GM21447 (cell line): ENCODE measurements around the gene NCAM1.
A peak's percentile ranks its signal among the peaks of the same experiment; 100 is the strongest.

Experiments used
- ATAC-seq: cut with Tn5 transposase; IDR thresholded peaks from one replicate; pipeline ENCODE4 v1.9.1; 2021; ENCODE audit not compliant: unreplicated experiment

The NCAM1 gene

DNA sequence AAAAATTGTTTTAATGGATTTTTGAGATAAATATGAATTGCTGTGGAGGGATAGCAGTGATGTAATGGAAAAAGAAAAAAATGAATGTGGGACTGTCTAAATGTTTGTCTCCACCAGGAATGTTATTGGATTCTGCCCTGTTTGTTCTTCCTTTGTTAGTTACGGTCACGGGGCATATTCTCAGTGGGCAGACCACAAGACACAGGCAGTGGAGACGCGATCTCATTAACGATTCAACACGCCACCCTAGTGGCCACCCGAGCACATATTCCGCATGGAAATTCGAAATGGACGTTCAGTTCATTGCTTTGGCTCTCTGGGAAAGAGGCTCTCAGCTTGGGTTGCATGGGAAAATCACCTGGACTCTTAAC, 201.4 kb downstream of the NCAM1 start:
- ATAC-seq: no peak

DNA sequence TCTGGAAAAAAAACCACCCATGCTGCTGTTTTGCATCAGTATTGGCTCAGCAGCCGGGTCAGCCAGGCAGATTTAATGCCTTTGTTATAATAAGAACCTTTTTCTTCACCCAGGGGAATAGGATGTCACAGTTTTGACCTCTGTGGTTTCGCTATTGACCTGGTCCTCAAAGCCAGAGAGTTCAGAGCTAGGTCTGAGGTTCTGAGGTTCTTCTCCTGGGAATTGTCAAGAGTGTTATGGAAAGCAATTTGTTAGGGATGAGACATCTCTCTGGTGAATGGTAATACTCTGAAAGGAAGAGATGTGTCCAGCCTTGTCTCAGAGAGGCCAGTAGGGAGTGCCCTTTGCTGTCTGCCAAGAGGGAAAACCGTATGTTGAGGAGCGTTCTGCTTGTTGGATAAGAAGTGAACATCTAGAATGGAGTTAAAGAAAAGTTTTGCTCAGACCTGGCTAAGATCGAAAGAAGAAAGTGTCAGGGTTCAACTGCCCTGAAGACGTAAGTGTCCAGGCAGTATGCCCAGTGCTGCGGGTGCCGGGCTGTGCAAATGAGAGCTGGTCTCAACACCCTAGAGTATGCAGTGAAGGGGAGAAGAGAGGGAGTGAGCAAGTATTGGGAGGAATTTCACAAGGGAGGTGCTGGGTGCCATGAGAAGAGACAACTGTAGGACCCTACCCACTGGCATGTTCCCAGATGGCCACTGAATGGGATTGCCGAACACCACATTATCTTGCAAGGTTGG, 202.2 kb downstream of the NCAM1 start:
- ATAC-seq: no peak

DNA sequence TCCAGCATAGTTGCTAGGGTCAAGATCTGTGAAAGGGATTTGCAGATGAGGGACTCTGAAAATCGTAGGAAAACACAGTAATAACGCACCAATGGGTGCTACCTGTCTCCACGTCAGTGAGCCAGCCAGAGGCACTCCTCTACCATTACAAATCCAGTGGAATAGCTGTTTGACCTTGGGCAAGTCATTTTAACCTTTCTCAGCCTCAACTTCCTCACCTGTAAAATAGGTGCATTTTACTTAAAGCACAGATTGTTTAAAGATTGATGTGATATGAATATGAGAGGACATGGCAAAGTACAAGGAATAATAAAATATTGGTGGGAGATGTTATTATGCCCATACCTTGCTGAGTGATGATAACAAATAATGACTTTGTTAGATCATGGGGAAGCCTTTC, 205.1 kb downstream of the NCAM1 start:
- no peak for ATAC-seq

DNA sequence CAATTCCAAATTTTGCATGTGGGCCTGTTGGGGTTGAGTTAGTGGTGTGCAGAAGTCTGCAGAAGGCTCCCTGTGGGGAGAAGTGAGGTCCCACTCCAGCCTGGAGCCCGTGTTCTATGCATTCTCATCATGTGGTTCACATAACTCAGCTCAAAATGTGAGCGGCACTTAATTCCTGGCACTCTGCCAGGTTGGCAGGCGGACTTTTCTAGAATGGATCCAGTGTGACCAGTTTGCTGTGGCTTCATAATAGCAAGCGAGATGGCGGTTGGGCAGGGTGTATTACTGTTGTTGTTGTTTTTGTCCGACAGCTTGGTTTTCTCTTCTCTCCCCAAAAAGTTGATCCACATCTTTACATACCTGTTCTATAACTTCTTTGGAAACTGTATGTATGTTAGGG, 206.4 kb downstream of the NCAM1 start:
- no peak for ATAC-seq

DNA sequence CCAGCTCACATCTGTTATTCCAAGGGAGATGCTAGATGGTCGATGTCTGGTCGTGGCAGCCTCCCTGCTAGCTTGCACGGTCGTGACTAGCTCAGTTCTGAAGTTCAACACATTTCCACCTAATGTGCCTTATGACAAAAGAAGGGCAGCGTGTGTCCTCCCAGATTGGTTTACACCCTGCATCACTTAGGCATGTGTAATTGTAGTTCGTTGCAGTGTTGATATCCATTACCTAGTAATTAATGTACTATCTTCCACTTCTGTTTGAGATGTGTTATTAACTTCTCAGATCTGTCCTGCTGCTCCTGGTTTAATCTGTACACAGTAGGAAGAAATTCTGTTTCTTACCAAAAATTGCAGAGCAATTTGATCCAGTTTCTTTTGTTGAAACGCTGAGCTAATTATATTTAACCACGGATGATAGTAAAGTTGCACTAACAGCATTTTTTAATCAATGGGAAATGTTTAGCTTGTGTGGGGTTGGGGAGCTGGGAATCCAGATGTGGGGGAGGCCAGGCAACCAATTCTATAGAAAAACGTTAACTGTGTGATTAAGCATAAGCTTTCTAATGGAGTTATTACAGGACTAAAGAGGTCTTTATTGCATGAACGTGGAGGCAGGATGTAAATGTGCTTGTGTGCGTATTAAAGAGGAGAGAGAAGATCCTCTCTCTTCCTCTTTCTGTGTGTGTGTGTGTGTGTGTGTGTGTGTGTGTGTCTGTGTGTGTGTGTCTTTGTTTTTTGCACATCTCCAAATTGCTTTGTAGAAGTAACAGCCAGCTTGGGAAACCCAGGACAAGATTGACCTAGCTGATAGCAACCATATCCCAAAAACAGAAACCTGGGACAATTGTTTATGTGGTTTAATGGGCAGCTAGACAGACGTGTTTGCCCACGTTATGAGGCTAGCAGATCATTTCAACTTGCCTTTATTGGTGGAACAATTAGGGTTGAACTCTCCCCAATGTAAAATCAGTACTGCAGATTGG, 207.4 kb downstream of the NCAM1 start:
- ATAC-seq: no peak

DNA sequence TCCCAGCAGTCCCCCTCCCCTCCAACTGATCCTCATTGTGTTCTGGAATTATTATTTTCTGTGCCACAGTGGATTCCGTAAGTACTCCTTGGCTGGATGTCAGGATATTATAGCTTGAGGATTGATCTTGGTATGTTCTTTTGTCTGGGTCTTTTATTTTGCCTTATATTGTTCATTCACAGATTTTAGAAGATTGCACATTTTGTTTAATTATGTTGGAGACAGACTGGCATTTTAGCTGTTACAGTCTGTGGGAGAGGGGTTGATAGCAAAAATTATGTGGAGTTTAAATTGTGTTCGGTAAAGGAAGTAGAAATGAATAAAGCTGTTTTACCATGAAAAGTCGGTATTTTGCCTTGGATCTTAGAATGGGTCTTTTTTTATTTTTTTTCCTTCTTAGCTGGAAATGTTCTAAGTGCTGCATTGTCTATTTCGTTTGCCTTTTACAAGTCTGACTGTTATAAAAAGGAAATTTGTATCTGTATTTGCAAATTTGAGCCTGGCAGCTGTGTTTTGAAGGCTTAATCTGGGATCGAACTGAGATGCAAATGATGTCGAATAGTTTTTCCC, 211.2 kb downstream of the NCAM1 start:
- no peak for ATAC-seq

DNA sequence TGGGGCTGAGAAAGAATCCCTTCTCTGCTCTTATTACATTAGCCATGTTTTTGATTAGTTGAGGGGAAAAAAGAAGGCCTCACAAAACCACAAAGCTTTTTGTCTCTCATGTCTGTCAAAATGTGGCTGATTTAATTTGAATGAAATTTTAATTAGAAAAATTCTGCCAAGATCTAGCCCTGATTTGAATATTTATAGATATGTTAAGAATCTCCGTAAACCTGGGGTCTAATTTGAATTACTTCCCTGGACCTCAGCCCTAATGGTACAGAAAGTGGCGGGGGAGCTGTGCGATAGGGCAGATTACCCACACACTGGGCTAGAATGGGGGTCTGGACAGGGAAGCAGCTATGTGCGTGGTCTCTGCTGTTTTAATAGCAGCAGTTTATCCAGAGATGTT, 211.9 kb downstream of the NCAM1 start:
- ATAC-seq: no peak

DNA sequence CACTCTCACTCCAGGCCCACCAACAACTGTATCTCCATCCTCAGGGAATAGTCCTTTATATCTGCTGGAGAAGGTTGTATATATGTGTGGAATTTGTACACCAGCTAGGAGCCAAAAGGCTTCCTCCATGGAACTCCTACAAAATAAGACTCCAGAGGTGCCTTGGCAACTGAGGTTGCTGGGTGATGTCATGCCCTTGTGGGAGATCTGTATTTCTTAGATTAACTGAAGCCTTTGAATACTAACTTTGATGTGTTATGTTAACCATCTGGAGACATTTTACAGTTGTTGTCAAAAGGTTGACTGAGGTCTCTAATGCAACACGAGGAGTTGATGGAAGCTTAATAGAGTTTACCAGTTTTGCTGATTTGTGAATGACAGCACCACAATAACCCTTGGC, 213.7 kb downstream of the NCAM1 start:
- no peak for ATAC-seq

DNA sequence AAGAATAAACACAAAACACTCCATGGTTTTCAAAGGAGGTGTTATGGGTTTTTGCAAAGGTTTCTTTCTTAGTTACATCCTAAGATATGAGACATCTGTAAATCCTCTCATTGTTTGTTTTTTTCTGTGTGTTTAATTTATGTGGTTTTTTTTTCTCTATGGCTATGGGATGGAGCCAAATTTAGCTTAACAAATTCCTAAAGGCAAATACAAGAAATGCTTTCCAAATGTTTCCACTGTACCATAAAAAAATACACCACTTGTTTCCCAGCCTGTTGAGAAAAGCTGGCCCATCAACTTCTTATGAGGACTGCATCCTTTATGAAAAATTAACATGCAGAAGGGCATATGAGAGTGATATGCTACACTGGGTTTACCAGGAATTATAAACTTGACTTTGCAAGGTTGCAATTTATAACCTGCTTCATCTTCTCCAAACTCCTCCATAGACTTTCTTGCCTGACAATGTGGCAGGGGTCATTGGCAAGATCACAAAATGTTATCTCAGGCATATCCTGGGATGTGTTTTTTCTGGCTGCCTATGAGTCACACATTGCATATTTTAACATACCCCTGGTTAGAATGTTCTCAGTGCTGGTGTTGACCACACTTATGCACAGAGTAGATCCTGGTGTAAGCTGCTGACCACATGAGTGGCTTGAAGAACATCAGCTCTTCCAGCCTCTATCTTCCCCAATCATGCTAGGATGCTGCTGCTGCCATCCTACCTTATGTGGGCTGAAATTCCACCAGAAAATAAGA, 215.6 kb downstream of the NCAM1 start:
- ATAC-seq: no peak

DNA sequence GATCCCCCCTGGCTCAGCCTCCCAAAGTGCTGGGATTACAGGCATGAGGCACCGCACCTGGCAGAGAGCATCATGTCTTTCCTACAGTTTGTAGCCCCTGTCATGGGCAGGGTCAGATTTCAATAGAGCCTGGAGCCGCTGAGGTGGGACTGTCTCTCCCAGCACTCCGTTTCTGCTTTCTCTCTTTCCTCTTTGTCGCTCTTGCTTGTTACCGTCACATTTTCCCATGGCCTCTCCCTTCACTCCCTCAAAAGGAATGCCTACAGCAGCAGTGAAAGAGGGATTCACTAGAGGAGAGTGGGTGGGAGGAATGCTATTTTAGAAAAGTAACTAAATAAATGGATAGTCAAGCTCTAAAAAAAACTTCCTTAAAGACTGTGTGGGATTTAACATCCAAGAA, 216.5 kb downstream of the NCAM1 start:
- ATAC-seq: no peak

DNA sequence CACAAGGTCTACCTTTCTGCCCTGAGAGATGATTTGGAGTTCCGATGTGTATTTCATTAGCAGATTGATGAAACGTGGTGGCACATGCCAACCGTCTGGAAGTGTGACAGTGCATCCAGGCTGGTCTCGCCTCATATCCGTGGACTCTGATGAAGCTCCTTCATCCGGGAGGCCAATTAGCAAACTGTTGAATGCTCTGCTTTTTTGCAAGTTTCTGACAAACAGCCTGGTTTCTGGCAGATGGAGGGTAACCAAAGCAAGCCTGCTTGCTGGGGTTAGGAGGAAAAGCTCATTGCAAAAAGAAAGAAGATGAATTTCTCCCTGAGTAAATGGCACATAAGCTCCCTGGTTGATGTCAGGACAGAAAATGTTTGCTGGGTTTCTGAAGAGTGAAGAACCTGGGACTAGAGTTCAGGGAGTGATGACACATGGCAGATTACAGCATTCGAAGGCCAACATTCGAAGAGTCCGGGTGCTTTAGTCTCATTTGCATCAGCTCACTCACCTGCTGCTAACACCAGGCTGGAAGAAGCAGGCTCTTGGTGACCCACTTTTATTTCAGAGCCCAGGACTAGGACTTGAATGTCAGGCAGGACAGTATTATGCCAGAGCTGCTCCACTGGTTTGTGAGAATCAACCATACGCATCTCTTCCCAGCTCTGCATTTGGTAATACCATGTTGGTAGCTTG, 217.3 kb downstream of the NCAM1 start:
- ATAC-seq: no peak

DNA sequence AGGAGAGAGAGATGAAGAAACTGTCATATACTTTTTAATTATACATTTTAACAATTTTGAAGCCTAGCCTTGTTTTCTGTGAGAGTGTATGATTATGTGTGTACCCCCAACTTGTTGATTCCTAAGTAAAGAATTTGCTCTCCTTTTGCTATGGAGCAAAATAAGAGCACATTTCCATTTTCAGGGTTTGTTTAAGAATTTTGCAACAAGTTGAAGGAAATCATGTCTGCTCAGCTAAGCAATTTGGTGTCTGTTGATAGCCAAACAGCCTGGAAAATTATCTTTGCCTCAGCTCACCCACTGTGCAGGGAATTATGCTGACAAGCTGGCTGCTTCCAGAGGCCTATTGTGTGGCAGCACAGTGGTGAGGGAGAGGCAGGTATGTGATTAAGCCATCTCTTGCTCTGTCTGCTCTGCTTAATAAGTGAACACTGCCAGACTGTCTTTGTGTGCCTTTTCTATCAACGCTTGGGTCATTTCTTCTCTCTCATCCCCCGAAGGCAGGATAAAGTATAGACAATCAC, 218.0 kb downstream of the NCAM1 start:
- ATAC-seq: no peak

DNA sequence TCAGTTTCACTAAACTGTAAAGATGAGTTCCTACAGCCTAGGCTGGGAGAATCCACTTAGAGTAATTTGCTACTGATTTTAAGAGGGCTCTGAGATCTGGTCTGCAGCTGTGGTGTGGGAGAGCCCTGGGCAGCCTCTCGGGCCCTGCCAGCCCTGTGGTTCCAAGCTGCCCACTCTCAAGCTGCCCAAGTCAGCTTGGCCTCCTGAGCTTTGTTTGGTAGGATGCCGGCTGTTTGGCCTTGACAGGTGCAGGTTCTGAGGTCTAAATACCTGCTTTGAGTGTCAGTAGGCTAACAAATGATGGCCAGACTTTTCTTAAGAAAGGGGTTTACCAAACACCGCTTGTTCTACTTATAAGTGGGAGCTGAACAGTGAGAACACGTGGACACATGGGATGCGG, 219.9 kb downstream of the NCAM1 start:
- ATAC-seq: no peak

DNA sequence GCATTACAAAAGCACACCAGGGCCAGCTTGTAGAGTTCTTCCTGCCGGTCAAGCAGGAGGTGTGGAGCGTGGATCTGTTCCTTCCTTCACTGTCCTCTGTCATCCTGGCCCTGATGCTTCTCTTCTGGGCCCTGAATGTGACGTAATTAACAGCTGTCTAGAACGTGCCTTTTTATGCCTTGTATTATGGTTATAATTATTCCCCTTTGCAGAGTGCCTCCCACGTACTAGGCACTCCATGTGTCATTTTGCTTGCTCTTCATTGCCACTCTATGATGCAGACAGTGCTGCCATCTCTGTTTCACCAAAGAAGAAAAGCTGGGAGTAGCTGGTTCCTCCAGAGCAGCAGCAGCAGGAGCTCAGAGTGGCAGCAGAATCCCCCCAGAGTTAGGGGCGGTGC, 221.1 kb downstream of the NCAM1 start:
- ATAC-seq: no peak

DNA sequence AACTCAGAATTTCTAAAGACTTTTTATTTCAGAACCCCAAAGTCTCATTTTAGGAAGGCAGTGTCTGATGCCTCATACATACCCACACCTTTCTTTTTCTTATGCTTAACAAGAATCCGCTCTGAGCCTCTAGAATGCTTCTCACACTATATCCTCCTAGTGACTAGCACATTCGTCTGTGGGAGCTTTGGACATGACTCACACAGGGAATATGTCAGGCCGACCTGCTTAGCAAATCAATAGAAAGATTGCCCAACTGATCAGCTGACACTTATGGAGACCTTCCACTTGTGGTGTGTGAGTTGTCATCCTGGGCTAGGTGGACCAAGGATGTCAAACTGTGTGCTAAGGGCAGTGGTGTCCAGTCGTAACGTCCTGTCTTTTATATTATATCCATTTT, 223.3 kb downstream of the NCAM1 start:
- no peak for ATAC-seq

DNA sequence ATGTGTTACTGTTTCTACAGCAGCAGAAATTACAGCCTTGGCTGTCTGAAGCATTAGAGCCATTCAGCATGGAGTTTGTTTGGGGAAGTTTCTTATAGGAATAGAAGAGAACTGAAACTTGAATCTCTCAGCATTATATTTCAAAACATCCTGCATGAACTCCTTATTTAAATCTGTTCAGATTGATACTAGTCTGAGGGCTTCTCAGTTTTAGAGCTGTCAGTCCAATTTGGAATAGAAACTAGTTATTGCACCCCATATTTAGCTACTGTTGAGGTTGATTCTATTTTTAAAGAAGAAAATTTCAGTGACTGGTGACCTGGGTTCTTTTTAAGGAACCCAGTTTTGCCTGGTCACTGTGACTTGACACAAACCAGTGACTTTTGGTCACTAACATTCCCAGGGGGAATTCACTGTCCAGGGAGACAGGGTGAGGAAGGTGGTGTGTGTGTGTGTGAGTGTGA, 227.2 kb downstream of the NCAM1 start:
- ATAC-seq: peak; percentile 53

DNA sequence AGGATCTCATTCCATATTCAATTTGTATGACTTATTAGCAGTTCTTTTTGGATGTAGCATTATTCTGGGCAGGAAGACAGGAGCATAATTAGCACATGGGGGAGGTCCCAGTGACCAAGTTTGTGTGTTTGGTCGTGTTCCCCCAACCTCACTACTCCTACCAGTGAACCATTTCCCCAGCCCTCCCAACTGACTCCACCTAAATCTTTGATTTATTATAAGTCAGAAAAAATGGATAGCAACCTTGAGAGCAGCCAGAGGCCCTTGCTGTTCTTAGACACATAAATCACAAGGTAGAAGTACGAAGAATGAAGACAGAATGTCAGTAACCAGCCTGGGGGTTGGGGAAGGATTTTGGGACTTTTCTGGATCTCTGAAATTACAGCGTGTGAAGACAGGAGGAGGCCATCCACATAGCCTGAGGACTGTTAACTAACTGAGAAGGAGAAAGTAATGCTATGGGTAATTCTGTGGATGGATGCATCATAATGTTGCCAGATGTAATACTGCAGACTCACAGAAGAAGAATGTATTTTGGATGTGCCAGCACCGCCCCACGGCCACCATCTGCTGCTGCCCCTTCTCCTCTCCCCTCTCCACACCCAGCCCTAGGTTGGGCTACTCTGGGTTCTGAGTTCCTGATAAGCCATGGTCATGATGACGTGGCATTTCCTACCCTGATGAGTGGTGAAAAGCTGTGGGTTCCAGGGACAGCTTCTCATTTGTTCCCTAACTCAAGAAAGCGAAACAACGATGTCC, 228.9 kb downstream of the NCAM1 start:
- ATAC-seq: no peak

DNA sequence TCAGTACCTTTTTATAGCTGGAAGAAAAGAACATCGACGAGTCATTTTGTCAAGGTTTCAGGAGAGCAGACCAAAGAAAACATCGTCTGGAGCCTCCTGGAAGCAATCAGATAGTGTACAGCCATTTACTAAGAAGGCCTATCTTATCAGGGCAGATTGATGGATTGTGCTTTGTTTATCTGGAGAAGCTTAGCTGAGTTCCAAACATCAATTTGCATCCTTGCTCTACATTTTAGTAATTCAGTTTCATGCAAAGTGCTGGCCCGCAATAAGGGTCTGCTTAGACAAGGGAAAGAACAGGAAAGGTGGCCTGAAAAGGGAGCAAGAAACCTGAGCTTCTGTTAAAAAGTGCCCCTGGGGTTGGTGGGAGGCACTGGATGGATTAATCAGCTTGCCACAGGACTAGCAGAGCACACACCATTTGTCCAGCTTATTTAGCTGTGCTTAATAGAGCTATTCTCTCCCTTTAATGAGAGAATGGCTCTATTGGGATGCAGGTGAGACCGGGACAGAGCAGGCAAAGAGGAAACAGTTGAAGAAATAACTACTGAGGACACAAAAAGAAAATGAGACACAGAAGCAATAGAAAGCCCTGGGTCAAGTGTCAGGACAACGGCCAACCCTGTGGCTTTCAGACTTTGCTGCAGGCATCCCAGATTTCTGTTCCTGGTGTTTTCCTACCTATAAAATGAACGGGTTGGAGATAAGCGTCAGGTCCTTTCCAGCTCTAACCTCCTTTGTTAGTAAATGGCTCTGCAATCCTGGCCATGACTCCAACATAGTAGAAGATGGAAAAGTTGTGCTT, 231.1 kb downstream of the NCAM1 start:
- no peak for ATAC-seq

DNA sequence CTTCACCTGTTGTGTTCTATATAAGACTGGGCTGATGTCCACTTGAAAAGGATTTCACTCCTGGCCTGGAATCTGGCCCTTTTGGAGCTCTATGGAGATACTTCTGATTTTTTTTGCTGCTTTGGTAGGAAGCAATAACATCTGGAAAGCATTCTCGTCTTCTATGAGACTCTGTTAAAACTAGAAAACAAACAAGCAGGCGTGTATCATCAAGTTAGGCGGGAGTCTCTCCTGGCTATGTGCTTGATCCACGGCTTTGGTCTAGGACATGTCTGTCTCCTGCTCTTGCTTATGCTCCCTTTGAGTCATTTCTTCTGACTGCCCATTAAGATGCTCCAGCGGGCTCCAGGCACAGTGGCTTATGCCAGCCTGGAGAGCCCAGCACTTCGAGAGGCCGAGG, 231.8 kb downstream of the NCAM1 start:
- no peak for ATAC-seq
